PC-9 (cell line): ENCODE data around the gene EP400. TPM values are rescaled to one million over a fixed set of nuclear protein-coding genes. Genes with fewer than 3 reads are reported as not detected.
A peak's percentile ranks its signal among the peaks of the same experiment; 100 is the strongest.

Source experiments
- BruUV-seq: library from RNA; stranded (reverse); fragments of 400-500 nt; replicated peaks from 2 replicates; lab custom pipeline; 2021; lab: Mats Ljungman, UMichigan
- CTCF ChIA-PET: fragments of 300-600 bp; sonication (Branson Sonifier 250); formaldehyde crosslinking; loops from one replicate; lab custom pipeline; 2022; ENCODE audit warnings: antibody characterized with exemption; lab: Charles Lee
- POLR2A ChIA-PET: fragments of 300-600 bp; sonication (Branson Sonifier 250); formaldehyde crosslinking; loops from one replicate; lab custom pipeline; 2022; ENCODE audit warnings: antibody characterized with exemption; ENCODE audit not compliant: unreplicated experiment; lab: Charles Lee
- DNase-seq, 2 experiments: peaks; one replicate each; pipeline versions ENCODE4 v3.0.0 to v3.0.0-alpha.2; 2015 to 2022; ENCODE audit warnings: mixed read lengths in 1 of 2
- H2AFZ ChIP-seq: fragments of 200-600 bp; sonication (generic); 2 replicates; pipeline ENCODE4 v1.8.1; 2017; ENCODE audit warnings: antibody characterized with exemption
- H3F3A ChIP-seq: fragments of 200-600 bp; sonication (generic); 2 replicates; pipeline ENCODE4 v1.8.1; 2017; ENCODE audit warnings: antibody characterized with exemption, mild to moderate bottlenecking, low read depth; ENCODE audit not compliant: insufficient read depth
- H3K27ac ChIP-seq: fragments of 200-600 bp; sonication (generic); 2 replicates; pipeline ENCODE4 v1.6.1; 2016; ENCODE audit warnings: mixed run types
- H3K27me3 ChIP-seq: fragments of 200-600 bp; sonication (generic); 2 replicates; pipeline ENCODE4 v1.6.1; 2016; ENCODE audit warnings: low read depth, mixed run types; ENCODE audit not compliant: insufficient read depth
- H3K36me3 ChIP-seq: fragments of 200-600 bp; sonication (generic); 2 replicates; pipeline ENCODE4 v1.6.1; 2016; ENCODE audit warnings: low read depth, mixed run types
- H3K4me1 ChIP-seq: fragments of 200-600 bp; sonication (generic); replicated peaks from 2 replicates; pipeline ENCODE4 v1.6.1; 2016; ENCODE audit warnings: mixed run types; ENCODE audit not compliant: insufficient read depth
- H3K4me2 ChIP-seq: fragments of 200-600 bp; sonication (generic); 2 replicates; pipeline ENCODE4 v1.6.1; 2017; ENCODE audit warnings: mixed run types
- H3K4me3 ChIP-seq: fragments of 200-600 bp; sonication (generic); 2 replicates; pipeline ENCODE4 v1.6.1; 2016; ENCODE audit warnings: mixed run types
- H3K79me2 ChIP-seq: fragments of 200-600 bp; sonication (generic); 2 replicates; pipeline ENCODE4 v1.6.1; 2017; ENCODE audit warnings: low read depth, mixed run types
- H3K9me2 ChIP-seq: fragments of 200-600 bp; sonication (generic); 2 replicates; pipeline ENCODE4 v1.8.1; 2017; ENCODE audit warnings: mild to moderate bottlenecking; ENCODE audit not compliant: insufficient read depth
- H3K9me3 ChIP-seq: fragments of 200-600 bp; sonication (generic); 2 replicates; pipeline ENCODE4 v1.8.1; 2016; ENCODE audit warnings: low read depth; ENCODE audit not compliant: insufficient read depth
- H4K20me1 ChIP-seq: fragments of 200-600 bp; sonication (generic); 2 replicates; pipeline ENCODE4 v1.8.1; 2017; ENCODE audit not compliant: insufficient read depth
- EZH2 ChIP-seq: fragments of 200-600 bp; sonication (generic); IDR thresholded peaks from 2 replicates; pipeline ENCODE4 v1.8.0; 2017; ENCODE audit warnings: antibody characterized with exemption, low read depth
- intact Hi-C: fragments of 100-400 bp; cut with micrococcal nuclease; formaldehyde crosslinking; loops from one replicate; pipeline ENCODE4 v1.10.0; 2022; ENCODE audit not compliant: unreplicated experiment
- total RNA-seq: library from RNA; stranded (reverse); gene quantifications from 2 replicates; pipeline ENCODE4 v1.2.3, GENCODE V29; 2021
- TF ChIP-seq, protein P1 (sequence below): fragments of 200-600 bp; sonication (generic); conservative IDR thresholded peaks from 2 replicates; pipeline ENCODE4 v1.6.1; 2017; ENCODE audit warnings: mixed run types, antibody characterized with exemption, mild to moderate bottlenecking, moderate library complexity

Gene EP400
- total RNA-seq, 1 experiment from 2014 or later = 50.3 TPM

DNA sequence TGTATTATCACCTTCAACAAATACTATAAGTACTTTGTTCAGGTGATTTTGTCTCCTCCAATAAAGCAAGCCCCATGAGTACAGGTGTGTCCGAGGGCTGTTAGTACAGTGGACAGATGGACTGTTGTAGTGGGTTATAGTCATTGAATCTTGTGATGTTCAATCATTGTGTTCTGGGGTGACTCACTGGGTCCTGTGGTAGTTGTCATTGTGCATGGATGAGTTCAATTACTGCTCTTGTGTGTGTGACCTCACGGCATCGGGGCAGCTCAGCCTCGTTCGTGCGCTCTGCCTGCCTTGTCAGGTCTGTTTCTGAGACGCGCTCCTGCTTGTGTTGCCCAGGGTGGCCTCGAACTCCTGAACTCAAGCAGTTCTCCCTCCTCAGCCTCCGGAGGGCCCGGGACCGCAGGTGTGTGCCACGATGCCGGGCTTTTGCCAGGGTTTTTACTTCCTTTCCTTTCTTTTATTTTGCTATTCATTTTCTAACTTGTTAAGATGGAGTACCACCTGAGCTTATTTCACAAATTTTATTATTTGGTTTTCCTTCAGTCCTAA, 122.2 kb downstream of the EP400 start:
- Histone ChIP-seq H3K4me3 (no peak overlapping the region), H3K27ac (no peak overlapping the region), H3K9me3 (no peaks in the 10 kb centered on the region), H3K4me1 (no peaks in the 10 kb centered on the region), H2AFZ (no peak overlapping the region), H4K20me1 (no peaks in the 10 kb centered on the region; the same call in 1 of the 2 replicates), H3K27me3 (no peaks in the 10 kb centered on the region), H3F3A (no peaks in the 10 kb centered on the region), H3K4me2 (no peak overlapping the region), H3K79me2 (no peaks in the 10 kb centered on the region), H3K36me3 (0 out of 2 replicates have a peak, but pooled peaks cover 10% of the 10 kb centered on the region), H3K9me2 (no peaks in the 10 kb centered on the region)
- ChIA-PET CTCF (no interaction called here), POLR2A (no interaction called here)
- intact Hi-C loops = no loop called here
- no peak for TF ChIP-seq EZH2
- TF ChIP-seq, protein P1, sequence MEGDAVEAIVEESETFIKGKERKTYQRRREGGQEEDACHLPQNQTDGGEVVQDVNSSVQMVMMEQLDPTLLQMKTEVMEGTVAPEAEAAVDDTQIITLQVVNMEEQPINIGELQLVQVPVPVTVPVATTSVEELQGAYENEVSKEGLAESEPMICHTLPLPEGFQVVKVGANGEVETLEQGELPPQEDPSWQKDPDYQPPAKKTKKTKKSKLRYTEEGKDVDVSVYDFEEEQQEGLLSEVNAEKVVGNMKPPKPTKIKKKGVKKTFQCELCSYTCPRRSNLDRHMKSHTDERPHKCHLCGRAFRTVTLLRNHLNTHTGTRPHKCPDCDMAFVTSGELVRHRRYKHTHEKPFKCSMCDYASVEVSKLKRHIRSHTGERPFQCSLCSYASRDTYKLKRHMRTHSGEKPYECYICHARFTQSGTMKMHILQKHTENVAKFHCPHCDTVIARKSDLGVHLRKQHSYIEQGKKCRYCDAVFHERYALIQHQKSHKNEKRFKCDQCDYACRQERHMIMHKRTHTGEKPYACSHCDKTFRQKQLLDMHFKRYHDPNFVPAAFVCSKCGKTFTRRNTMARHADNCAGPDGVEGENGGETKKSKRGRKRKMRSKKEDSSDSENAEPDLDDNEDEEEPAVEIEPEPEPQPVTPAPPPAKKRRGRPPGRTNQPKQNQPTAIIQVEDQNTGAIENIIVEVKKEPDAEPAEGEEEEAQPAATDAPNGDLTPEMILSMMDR = no peak
- BruUV-seq = no TSS peak
- no peak for DNase-seq

DNA sequence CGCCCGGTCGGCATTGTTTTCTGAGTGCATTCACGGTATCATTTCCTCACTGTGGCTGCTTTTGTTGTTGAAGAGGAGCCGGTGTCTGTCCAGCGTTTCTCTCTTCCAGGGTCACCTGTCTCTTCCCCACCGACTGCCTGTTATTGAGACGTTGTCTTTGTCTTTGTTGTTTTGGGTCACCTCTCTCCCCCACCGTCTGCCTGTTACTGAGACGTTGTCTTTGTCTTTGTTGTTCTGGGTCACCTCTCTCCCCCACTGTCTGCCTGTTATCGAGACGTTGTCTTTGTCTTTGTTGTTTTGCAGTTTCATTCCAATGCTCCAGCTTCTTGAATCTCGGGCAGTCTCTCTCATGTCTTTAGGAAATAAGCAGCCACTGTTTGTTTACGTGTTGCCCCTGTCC, 124.5 kb downstream of the EP400 start:
- intact Hi-C loops = no loop called here
- H4K20me1 ChIP-seq = no peaks in the 10 kb centered on the region; the same call in 1 of the 2 replicates
- POLR2A ChIA-PET = no interaction called here
- H3K4me1 ChIP-seq = no peaks in the 10 kb centered on the region
- no peaks in the 10 kb centered on the region for H3K9me3 ChIP-seq
- H3K4me3 ChIP-seq = no peak overlapping the region
- no peak overlapping the region for H2AFZ ChIP-seq
- H3F3A ChIP-seq = peaks cover 4% of the 10 kb centered on the region; the same call in 1 of the 2 replicates
- no peak for DNase-seq
- H3K79me2 ChIP-seq = no peaks in the 10 kb centered on the region
- CTCF ChIA-PET = interaction anchor here (0.6 kb wide), 1 partner anchor 618 kb away, joined by 4 read pairs; no protein-coding TSS in a partner anchor
- H3K27me3 ChIP-seq = no peaks in the 10 kb centered on the region
- H3K36me3 ChIP-seq = 0 out of 2 replicates have a peak, but pooled peaks cover 11% of the 10 kb centered on the region
- TF ChIP-seq, protein P1 = no peak
- no peak for TF ChIP-seq EZH2
- no TSS peak for BruUV-seq
- no peaks in the 10 kb centered on the region for H3K9me2 ChIP-seq
- no peak overlapping the region for H3K4me2 ChIP-seq
- no peak overlapping the region for H3K27ac ChIP-seq

DNA sequence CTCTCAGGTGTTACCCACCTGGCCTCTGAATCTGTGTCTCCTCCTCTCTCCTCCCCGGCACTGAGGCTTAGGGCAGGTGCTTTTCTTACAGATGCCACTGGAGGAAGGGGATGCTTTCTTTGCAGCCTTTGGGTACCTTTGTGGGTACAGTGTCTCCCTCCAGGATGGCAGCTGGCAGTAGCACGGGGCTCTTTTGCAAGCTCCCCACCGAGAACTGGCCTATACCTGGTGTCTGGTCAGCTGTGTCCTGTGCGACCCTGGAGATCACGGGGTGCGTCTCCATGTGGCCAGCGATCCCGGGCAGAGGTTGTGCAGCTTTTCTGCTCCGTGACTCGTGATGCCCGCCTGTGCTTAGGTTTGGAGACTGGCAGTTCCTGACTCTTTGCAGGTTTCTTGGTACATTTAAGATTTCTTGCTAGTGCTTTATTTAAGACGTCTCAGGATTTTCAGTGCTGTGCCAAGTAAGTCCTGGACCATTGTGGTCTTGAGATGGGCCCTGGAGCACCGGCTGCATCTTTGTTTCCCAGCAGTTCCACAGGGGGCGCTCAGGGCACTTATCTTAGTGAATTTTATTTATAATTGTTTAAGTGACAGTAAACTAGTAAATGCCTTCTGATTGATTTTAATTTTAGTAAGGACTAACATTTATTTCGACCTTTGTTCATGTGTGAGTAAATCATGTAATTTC, 125.4 kb downstream of the EP400 start:
- no peak for DNase-seq
- POLR2A ChIA-PET = no interaction called here

More for the DNA sequence above, 125.4 kb downstream of the EP400 start:
- Histone ChIP-seq H3K4me2 (no peak overlapping the region), H4K20me1 (no peaks in the 10 kb centered on the region; the same call in 1 of the 2 replicates), H3K9me3 (no peaks in the 10 kb centered on the region), H3K4me3 (no peak overlapping the region), H3K79me2 (no peaks in the 10 kb centered on the region), H3K9me2 (no peaks in the 10 kb centered on the region), H3K27me3 (no peaks in the 10 kb centered on the region), H3F3A (peaks cover 8% of the 10 kb centered on the region; the same call in 1 of the 2 replicates), H3K27ac (no peak overlapping the region), H3K4me1 (no peaks in the 10 kb centered on the region), H2AFZ (no peak overlapping the region), H3K36me3 (0 out of 2 replicates have a peak, but pooled peaks cover 11% of the 10 kb centered on the region)
- CTCF ChIA-PET = no interaction called here
- TF ChIP-seq, protein P1 = peak; percentile 59; the same call in 1 of the 2 replicates
- no peak for TF ChIP-seq EZH2
- intact Hi-C loops = no loop called here
- BruUV-seq = no TSS peak
